GM12891 (cell line): Measurements from ENCODE around the gene IQCK.

Source experiments
- DNase-seq: peaks from one replicate; pipeline ENCODE4 v3.0.0; 2011; ENCODE audit warnings: low spot score; ENCODE audit not compliant: insufficient read length
- FAIRE-seq: peaks from 2 replicates; lab custom pipeline; 2011; peaks lifted over from hg19 to GRCh38; lab: Jason Lieb, UNC
- PAX5 ChIP-seq: IDR thresholded peaks from 2 replicates; pipeline ENCODE4 v1.6.1; 2011; ENCODE audit warnings: low read length, moderate library complexity, mild to moderate bottlenecking; ENCODE audit not compliant: insufficient read depth, severe bottlenecking
- POLR2A ChIP-seq: IDR thresholded peaks from 2 replicates; pipeline ENCODE4 v1.6.1; 2011; ENCODE audit warnings: low read depth, low read length, control low read depth
- POLR2AphosphoS5 ChIP-seq: IDR thresholded peaks from 2 replicates; pipeline ENCODE4 v1.6.1; 2011; ENCODE audit warnings: low read depth, low read length, control low read depth
- POU2F2 ChIP-seq: IDR thresholded peaks from 2 replicates; pipeline ENCODE4 v1.6.1; 2011; ENCODE audit warnings: low read depth, mild to moderate bottlenecking, control low read depth, low read length, moderate library complexity
- SPI1 ChIP-seq: IDR thresholded peaks from 2 replicates; pipeline ENCODE4 v1.6.1; 2011; ENCODE audit warnings: low read depth, low read length, control low read depth
- TAF1 ChIP-seq: IDR thresholded peaks from 2 replicates; pipeline ENCODE4 v1.6.1; 2011; ENCODE audit warnings: low read depth, low read length, control low read depth

Gene IQCK

DNA sequence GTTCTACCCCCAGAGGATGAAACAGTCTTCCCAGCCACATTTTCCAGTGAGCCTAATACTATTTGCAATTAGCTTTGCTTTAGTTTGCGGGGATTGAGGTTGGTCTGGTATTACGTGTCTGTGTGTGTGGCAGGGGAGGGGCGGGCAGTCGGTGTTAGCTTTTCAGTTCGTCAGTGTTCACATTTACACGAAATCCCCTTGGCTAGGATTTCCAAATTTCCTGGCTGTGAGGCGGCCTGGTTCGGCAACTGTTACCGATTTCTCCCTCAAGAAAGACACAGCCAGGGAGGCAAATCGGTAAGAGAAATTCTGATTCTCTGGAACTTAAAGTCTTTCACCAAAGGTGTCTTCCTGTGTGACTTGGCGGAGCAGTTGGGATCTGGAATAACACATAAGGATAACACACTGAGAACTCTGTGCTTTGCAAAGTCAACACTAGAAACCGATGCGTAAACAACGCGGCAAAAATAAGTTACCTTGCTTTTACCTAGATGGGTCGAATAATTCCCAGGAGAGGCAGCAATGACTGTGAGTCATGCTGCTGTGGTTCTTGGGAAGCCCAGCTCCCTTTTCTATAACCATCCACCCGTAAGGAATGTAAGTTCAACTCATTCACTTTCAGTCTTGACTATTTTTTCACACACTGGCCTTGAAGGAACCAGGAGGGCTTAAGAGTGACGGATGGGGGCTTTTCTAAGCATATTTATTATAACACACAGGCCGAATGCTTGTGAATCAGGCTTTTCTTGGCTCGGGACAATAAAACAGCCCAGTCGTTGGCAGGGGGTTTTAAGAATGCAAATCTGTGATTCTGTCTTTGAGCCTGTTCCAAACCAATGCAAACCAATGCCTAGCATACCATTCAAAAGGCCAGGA, 142.3 kb downstream of the IQCK start:
- no peak for TF ChIP-seq POU2F2
- TF ChIP-seq PAX5: no peak
- TF ChIP-seq POLR2AphosphoS5: no peak
- TF ChIP-seq TAF1: no peak
- TF ChIP-seq POLR2A: no peak
- FAIRE-seq (no peak), DNase-seq (no peak)

DNA sequence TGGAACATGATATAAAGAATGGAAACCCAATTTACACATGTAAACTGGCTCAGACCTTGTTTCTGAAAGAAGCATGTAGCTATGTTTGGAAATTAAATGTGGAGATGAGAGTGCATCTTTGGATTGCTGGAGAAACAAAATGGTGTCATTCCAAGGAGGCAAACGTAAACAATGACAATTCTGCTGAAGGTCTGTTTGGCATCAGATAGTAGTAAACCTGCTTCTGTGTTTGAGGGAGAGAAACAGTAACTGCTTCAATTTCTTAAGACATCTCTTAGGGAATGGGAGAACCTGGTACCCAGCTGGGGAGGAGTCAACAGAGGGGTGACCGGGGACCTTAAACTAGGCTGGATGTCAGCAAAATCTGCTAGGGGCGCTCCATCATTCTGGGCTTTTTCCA, 143.1 kb downstream of the IQCK start:
- FAIRE-seq (no peak), DNase-seq (no peak)
- no peak for TF ChIP-seq POU2F2
- no peak for TF ChIP-seq POLR2AphosphoS5
- TF ChIP-seq POLR2A: no peak

DNA sequence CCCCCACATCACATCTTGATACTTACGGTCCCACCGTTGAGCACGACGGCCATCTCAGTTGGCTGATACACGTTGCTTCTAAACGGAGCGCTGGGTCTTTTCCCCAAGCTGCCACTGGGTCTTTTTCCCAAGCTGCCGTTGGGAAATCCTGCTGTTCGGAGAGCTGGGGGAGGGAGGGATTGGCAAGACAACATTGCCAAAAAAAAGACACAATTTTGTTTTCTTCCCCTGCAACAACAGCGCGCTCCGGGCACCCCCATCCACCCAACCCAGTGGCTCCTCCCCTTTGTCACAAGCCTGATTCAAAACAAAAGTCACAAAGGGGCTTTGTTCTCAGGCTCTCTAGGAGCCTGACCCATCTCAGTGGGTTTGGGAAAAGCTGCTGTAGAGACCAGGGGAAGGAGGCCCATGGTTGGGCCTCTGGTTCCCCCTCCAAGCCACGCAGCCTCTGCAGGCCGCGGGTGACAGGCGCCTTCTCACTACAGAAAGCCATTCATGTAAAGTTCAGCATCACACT, 143.8 kb downstream of the IQCK start:
- TF ChIP-seq POLR2AphosphoS5: no peak
- no peak for TF ChIP-seq PAX5
- no peak for TF ChIP-seq SPI1
- TF ChIP-seq POU2F2: no peak
- TF ChIP-seq TAF1: no peak
- TF ChIP-seq POLR2A: no peak
- no peak for FAIRE-seq

DNA sequence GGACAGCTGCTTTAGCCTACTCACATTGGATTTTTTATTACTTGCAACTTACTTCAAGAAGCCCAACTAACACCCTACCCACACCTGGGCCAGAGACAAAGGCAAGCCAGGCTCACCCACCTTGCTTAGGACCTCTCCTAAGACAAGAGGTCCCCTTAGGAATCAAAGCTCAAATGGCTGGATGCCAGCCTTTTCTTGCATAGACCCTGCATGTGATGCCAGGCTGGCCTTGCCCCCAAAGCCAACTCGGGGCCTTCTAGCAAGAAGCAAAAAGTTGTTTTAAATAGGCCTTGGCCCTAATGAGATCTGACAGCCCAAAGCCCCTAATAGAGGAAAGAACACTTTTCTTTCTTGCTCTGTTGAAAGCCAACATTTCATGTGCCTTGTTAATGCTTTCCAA, 145.9 kb downstream of the IQCK start:
- FAIRE-seq: no peak
- TF ChIP-seq POU2F2: no peak
- no peak for TF ChIP-seq POLR2AphosphoS5
- no peak for TF ChIP-seq SPI1
- TF ChIP-seq PAX5: no peak
- no peak for TF ChIP-seq POLR2A
- no peak for TF ChIP-seq TAF1
- DNase-seq: no peak

More for the DNA sequence above, 143.8 kb downstream of the IQCK start:
- DNase-seq: no peak

DNA sequence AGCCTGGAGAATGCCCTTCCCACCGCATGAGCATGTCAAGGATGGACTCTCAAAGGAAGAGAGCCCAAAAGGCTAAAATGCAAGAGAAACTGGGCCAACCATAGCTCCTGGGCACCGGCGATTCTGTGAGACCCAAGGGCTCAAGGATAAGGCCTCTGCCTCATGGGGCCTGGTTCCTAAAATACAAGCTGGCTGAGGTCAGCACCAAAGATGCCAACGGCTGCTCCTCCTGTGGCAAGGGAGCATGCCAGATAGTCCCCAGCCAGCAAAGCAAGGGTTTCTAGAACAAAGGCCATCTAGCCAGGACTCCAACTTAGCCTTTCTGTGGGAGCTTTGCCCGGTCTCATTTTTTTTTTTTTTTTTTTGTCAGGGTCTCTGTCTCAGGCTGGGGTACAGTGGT, 146.5 kb downstream of the IQCK start:
- FAIRE-seq (no peak), DNase-seq (no peak)
- TF ChIP-seq POLR2AphosphoS5: no peak
- TF ChIP-seq POLR2A: no peak
- TF ChIP-seq TAF1: no peak
- no peak for TF ChIP-seq SPI1
- no peak for TF ChIP-seq POU2F2
- no peak for TF ChIP-seq PAX5

DNA sequence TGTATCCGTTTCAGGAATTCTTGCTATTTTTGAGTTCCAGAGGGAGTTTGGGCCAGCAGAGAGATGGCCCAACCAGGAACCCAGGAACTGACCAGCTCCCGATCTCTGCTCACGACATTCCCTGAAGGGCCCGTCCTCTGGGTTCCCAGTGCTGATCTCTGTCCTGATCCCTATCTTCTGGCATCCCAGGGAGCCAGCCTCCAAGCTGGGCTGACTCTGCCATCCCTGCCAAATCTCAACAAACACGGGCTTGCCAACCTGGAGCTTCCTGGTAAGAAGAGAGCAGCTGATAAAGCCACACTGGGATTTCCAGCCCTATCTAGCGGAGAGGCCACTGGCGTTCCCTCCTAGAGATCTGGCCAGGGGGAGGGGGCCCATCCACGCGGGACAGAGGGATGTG, 150.3 kb downstream of the IQCK start:
- FAIRE-seq (no peak), DNase-seq (no peak)
- no peak for TF ChIP-seq POLR2AphosphoS5
- TF ChIP-seq TAF1: no peak
- TF ChIP-seq SPI1: no peak
- no peak for TF ChIP-seq PAX5
- no peak for TF ChIP-seq POU2F2
- TF ChIP-seq POLR2A: no peak

DNA sequence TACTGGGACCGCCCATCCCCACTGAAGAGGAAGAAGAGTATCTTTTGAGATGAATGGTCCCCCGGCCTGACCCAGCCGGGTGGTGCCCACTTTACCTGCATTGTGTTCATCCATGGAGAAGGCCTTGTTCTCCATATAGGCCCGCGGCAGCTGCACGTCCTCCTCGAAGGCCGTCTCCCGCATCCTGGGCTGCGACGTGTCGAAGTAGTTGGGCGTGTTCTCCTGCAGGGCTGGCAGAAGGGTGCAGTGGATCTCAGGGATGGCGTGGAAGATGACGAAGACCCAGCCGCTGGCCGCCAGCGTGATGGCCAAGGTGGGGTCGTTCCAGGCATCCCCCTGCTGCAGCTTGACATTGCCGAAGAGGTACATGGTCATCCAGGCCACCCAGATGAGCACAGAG, 153.7 kb downstream of the IQCK start:
- DNase-seq (no peak), FAIRE-seq (no peak)
- no peak for TF ChIP-seq SPI1
- no peak for TF ChIP-seq POU2F2
- TF ChIP-seq POLR2A: no peak
- TF ChIP-seq POLR2AphosphoS5: no peak
- no peak for TF ChIP-seq PAX5
- TF ChIP-seq TAF1: no peak

DNA sequence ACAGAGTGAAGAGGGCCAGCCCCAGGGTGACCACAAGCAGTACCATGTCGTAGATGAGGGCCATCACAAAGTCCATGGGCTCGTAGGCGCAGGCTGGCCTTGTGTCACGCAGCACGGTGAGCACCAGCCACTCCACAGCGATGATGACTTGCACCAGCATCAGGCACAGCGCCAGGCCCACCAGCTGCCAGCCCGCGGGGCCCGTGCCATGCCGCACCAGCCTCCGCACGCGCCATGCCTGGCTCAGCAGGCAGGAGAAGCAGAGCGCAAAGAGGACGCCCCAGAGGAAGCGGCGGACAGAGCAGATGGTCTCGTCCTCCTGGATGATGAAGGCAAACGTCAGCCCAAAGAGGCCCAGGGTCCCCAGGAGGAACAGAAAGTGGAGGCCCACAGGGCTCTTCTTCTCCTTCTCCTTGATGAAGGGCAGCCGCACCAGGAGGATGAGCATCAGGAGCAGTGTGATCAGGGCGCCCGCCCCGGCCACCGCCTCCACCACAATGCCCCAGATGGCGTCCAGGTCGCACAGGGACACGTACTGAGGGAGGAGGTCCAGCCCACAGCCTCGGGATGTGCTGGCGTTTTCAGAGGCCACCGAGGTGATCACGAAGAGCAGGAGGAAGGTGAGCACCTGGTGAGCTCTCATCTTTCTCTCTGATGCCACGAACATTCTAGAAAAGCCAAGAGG, 154.2 kb downstream of the IQCK start:
- FAIRE-seq: no peak
- no peak for TF ChIP-seq TAF1
- TF ChIP-seq POLR2AphosphoS5: no peak
- TF ChIP-seq POU2F2: no peak
- TF ChIP-seq PAX5: no peak
- no peak for TF ChIP-seq POLR2A
- no peak for TF ChIP-seq SPI1
- DNase-seq: no peak

DNA sequence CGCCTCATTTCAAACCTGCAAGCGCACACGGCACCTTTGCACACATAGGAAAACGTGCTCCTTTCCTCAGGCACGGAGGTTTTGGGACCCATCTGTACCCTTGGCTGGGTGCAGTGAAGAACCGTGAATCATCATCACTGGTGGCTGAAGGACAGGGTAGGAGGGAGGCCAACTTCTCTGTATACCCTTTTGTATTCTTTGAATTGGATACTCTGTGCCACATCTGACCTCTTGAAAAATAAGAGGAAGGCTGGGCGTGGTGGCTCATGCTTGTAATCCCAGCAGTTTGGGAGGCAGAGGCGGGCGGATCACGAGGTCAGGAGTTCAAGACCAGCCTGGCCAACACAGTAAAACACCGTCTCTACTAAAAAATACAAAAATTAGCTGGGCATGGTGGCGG, 154.9 kb downstream of the IQCK start:
- DNase-seq (no peak), FAIRE-seq (no peak)
- TF ChIP-seq TAF1 (no peak), POLR2A (no peak), SPI1 (no peak), POLR2AphosphoS5 (no peak), POU2F2 (no peak), PAX5 (no peak)
